Stimulated activated effector memory CD8-positive, alpha-beta T cell treated with anti-CD3 and anti-CD28 coated beads, Interleukin-12 subunit alpha, Interleukin-12 subunit beta, amount 100 ng/mL, for 72 hours (primary cell): ENCODE data around the gene RAB20.
"Not testable (repeated sequence)": the region's sequence is repeated elsewhere in the genome, so short reads cannot be mapped to it uniquely, and the experiment has no call there.

ENCODE experiments used
- ATAC-seq: fragments of 150-1000 bp; cut with Tn5 transposase; 2 replicates; pipeline ENCODE4 v1.10.0; 2021
- DNase-seq, 2 donors: peaks; one replicate each; pipeline ENCODE4 v3.0.0; 2021 to 2022; ENCODE audit warnings: low spot score in 2 of 2
- H3K27ac Mint-ChIP-seq: one replicate; pipeline ENCODE4 v1.8.0; 2022; ENCODE audit warnings: mild to moderate bottlenecking, mixed read lengths
- H3K36me3 Mint-ChIP-seq: one replicate; pipeline ENCODE4 v1.8.0; 2022; ENCODE audit warnings: mild to moderate bottlenecking, mixed read lengths
- H3K4me1 Mint-ChIP-seq: one replicate; pipeline ENCODE4 v1.8.0; 2022; ENCODE audit warnings: mixed read lengths
- H3K4me3 Mint-ChIP-seq: one replicate; pipeline ENCODE4 v1.8.0; 2022; ENCODE audit warnings: mild to moderate bottlenecking, mixed read lengths
- H3K9me3 Mint-ChIP-seq: one replicate; pipeline ENCODE4 v1.8.0; 2022; ENCODE audit warnings: mixed read lengths

The RAB20 gene

DNA sequence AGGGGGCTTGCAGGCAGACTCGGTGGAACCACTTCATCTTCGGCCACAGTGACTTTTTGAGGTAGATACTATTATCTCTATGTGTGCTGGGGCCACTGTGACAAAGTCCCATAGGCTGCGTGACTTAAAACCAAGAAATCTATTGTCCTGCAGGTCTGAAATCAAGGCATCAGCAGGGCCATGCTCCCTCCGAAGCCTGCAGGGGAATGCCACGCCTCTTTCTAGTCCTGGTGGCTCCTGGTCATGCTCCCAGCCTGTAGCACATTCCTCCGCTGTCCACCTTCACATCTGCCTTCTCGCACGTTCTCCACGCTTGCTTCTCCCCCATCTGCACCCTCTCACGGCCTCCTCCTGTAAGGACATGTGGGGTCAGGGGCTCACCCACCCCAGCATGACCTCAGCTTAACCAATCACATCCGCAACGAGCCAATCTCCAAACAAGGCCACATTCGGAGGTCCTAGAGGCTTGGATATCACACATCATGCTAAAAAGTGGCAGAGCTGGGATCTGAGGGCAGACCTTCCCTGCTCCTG, 21.0 kb upstream of the RAB20 start:
- Mint-ChIP-seq H3K36me3 (no peaks in the 10 kb centered on the region), H3K9me3 (no peaks in the 10 kb centered on the region), H3K4me1 (no peaks in the 10 kb centered on the region), H3K4me3 (no peak overlapping the region), H3K27ac (peak overlapping the region; percentile 27)
- ATAC-seq (no peak), DNase-seq (no peak)

- no peaks in the 10 kb centered on the region for H3K36me3 Mint-ChIP-seq
- ATAC-seq, result no peak
- H3K4me1 Mint-ChIP-seq, result no peaks in the 10 kb centered on the region
- H3K27ac Mint-ChIP-seq, result no peak overlapping the region
- H3K9me3 Mint-ChIP-seq, result no peaks in the 10 kb centered on the region
- H3K4me3 Mint-ChIP-seq, result no peak overlapping the region
- DNase-seq, result no peak
Measured at GRCh38 chr13:110581506-110582185, 20.1 kb upstream of the RAB20 start.

- no peaks in the 10 kb centered on the region for H3K36me3 Mint-ChIP-seq
- H3K27ac Mint-ChIP-seq, result no peak overlapping the region
- DNase-seq (no peak), ATAC-seq (no peak)
- no peaks in the 10 kb centered on the region for H3K9me3 Mint-ChIP-seq
- H3K4me3 Mint-ChIP-seq, result no peak overlapping the region
- H3K4me1 Mint-ChIP-seq, result peaks cover 5% of the 10 kb centered on the region
Measured at GRCh38 chr13:110580800-110581199, 19.3 kb upstream of the RAB20 start.

GRCh38 chr13:110578363-110578762, 16.8 kb upstream of the RAB20 start:
- Mint-ChIP-seq H3K4me3 (no peak overlapping the region), H3K36me3 (no peaks in the 10 kb centered on the region), H3K27ac (no peak overlapping the region), H3K4me1 (peaks cover 20% of the 10 kb centered on the region), H3K9me3 (no peaks in the 10 kb centered on the region)
- ATAC-seq (no peak), DNase-seq (no peak)

DNA sequence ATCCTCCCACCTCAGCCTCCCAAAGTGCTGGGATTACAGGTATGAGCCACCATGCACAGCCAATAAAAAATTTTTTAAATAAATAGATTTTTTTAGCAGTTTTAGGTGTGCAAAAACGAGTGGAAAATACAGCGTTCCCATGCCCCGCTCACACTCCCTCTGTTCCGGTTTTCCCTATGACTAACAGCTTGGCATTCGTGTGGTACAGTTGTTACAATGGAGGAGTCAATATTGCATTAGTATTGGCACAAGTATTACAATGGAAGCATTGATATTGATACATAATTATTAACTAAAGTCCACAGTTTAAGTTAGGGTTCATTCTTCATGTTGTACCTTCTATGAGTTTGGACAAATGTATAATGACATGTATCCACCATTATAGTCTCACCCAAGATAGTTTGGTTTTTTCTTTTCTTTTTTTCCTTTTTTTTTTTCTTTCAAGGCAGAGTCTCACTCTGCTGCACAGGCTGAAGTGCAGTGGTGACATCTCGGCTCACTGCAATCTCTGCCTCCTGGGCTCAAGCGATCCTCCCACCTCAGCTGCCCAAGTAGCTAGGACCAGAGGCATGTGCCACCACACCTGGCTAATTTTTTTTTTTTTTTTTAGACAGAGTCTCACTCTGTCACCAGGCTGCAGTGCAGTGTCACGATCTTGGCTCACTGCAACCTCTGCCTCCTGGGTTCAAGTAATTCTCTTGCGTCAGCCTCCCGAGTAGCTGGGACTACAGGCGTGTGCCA, 15.4 kb upstream of the RAB20 start:
- no peaks in the 10 kb centered on the region for H3K36me3 Mint-ChIP-seq
- H3K4me1 Mint-ChIP-seq, result peaks cover 20% of the 10 kb centered on the region
- H3K27ac Mint-ChIP-seq, result no peak overlapping the region
- no peaks in the 10 kb centered on the region for H3K9me3 Mint-ChIP-seq
- ATAC-seq (no peak), DNase-seq (no peak)
- H3K4me3 Mint-ChIP-seq, result no peak overlapping the region

DNA sequence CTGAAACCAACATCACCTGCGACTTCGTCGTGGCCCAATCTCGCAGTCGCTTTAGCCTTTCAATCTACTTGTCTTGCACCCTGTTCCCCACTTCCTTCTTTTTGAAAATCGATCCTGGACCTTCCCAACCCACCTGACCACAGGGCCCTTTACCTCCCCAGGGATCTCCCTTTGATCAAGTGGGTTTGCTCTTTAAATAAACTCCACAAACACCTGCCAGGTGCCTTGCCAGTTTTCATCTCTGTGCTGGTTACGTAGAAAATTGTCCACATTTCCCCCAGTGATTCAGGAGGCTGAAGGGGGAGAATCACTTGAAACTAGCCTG, 14.5 kb upstream of the RAB20 start:
- H3K4me3 Mint-ChIP-seq, result peak overlapping the region; percentile 53
- DNase-seq (no peak), ATAC-seq (no peak)
- peaks cover 20% of the 10 kb centered on the region for H3K4me1 Mint-ChIP-seq
- no peaks in the 10 kb centered on the region for H3K9me3 Mint-ChIP-seq
- no peaks in the 10 kb centered on the region for H3K36me3 Mint-ChIP-seq
- H3K27ac Mint-ChIP-seq, result no peak overlapping the region

GRCh38 chr13:110575322-110576069, 14.0 kb upstream of the RAB20 start:
- ATAC-seq (peak; percentile 77), DNase-seq (peak in 1 of 2 donors; percentile 55)
- H3K4me3 Mint-ChIP-seq, result peak overlapping the region; percentile 53
- peaks cover 20% of the 10 kb centered on the region for H3K4me1 Mint-ChIP-seq
- H3K36me3 Mint-ChIP-seq, result no peaks in the 10 kb centered on the region
- peak overlapping the region; percentile 23 for H3K27ac Mint-ChIP-seq
- H3K9me3 Mint-ChIP-seq, result no peaks in the 10 kb centered on the region

DNA sequence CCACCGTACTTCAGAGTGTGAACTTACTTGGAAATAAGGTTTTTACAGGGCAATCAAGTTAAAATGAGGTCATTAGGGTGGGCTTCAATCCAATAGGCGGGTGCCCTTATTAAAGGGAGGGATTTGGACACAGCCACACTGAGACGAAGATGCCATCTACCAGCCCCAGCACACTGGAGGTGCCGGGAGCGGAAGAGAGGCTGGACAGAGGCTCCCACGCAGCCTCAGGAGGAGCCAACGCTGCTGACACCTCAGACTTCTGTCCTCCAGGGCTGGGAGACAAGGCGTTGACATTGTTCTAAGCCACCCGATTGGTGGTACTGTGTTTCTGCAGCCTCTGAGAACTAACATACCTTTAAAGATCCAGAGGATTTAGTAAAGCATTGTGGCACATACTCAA, 12.6 kb upstream of the RAB20 start:
- H3K4me3 Mint-ChIP-seq, result no peak overlapping the region
- no peaks in the 10 kb centered on the region for H3K9me3 Mint-ChIP-seq
- H3K36me3 Mint-ChIP-seq, result no peaks in the 10 kb centered on the region
- H3K4me1 Mint-ChIP-seq, result peaks cover 20% of the 10 kb centered on the region
- ATAC-seq, result no peak
- no peak overlapping the region for H3K27ac Mint-ChIP-seq
- no peak for DNase-seq

- no peak overlapping the region for H3K27ac Mint-ChIP-seq
- no peak for ATAC-seq
- no peaks in the 10 kb centered on the region for H3K9me3 Mint-ChIP-seq
- no peaks in the 10 kb centered on the region for H3K36me3 Mint-ChIP-seq
- no peak for DNase-seq
- H3K4me1 Mint-ChIP-seq, result peaks cover 20% of the 10 kb centered on the region
- no peak overlapping the region for H3K4me3 Mint-ChIP-seq
Measured at GRCh38 chr13:110572778-110573118, 11.2 kb upstream of the RAB20 start.

DNA sequence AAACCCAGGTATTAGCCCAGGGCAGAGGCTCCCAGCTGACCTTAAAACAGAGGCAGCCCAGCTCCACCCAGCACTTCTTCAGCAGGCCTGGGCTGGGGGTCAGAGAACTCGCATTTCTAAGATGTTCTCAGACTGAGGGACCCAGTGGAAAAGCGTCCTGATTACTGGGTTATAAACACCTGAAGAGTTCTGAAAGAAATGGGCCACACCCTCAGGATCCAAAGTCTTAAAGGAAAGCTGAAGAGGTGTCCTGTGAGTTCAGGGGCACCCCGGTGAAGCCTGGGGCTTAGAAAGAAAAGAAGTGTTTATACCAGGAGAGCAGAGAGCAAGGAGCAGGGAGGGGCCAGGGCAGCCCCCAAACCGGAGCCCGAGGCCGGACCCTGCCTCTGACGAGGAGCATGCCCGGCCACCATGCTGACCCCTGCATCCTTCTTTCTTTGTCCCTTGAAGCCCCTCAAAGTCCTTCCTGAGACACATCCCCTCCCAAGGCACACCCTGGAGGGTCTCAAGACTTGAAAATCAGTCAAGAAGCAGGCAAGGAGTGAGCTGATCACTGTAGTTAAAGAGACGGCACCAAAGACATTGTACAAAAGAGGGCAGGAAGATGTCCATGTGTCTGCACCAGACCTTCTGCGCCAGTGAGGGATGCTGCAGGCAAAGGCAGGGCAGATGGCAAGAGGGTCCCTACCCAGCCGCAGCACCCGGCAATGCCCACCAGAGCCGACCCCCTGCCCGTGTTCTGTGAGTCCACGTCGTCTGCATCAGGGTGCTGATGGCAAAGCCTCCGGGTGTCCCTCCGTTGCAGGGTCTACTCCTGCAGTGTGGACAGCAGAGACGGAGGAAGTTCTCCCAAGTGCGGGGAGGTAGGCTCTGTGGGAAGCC, 10.6 kb upstream of the RAB20 start:
- ATAC-seq (no peak), DNase-seq (no peak)
- peaks cover 20% of the 10 kb centered on the region for H3K4me1 Mint-ChIP-seq
- no peak overlapping the region for H3K27ac Mint-ChIP-seq
- H3K4me3 Mint-ChIP-seq, result no peak overlapping the region
- no peaks in the 10 kb centered on the region for H3K9me3 Mint-ChIP-seq
- no peaks in the 10 kb centered on the region for H3K36me3 Mint-ChIP-seq

DNA sequence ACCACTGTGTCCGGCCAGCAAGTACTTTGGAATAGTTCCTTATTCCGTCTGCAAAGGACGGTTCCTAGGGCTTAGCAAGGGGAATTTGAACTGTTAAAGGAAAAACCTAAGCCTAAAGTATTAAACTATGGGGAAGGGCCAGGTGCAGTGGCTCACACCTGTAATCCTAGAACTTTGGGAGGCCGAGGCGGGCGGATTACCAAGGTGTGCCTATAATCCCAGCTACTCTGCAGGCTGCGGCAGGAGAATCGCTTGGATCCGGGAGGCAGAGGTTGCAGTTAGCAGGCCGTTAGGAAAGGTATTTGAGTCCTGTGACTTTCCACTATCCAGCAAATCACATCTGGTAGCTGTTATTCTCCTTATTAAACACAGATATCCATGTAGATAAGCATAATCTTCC, 9.4 kb upstream of the RAB20 start:
- DNase-seq (no peak), ATAC-seq (no peak)
- Mint-ChIP-seq H3K4me1 (peaks cover 15% of the 10 kb centered on the region), H3K27ac (no peak overlapping the region), H3K4me3 (no peak overlapping the region), H3K9me3 (no peaks in the 10 kb centered on the region), H3K36me3 (no peaks in the 10 kb centered on the region)

DNA sequence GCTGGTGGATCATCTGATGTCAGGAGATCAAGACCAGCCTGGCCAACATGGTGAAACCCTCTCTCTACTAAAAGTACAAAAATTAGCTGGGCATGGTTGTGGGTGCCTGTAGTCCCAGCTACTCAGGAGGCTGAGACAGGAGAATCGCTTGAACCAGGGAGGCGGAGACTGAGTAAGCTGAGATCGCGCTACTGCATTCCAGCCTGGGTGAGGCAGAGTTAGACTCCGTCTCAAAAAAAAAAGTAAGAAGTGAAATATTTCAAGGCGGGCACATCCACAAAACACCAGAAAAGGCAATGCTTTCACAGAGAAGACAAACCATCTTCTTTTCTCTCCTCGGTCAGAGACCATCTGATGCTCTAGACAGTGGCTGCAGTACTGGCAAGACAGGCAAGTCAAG, 8.4 kb upstream of the RAB20 start:
- ATAC-seq, DNase-seq, H3K4me1 Mint-ChIP-seq: not testable (repeated sequence)

GRCh38 chr13:110568612-110569011, 7.1 kb upstream of the RAB20 start:
- Mint-ChIP-seq H3K9me3 (no peaks in the 10 kb centered on the region), H3K27ac (no peak overlapping the region), H3K4me3 (no peak overlapping the region), H3K36me3 (no peaks in the 10 kb centered on the region), H3K4me1 (no peaks in the 10 kb centered on the region)
- no peak for ATAC-seq
- no peak for DNase-seq

More for the DNA sequence above, 8.4 kb upstream of the RAB20 start:
- H3K36me3 Mint-ChIP-seq, H3K27ac Mint-ChIP-seq, H3K4me3 Mint-ChIP-seq, H3K9me3 Mint-ChIP-seq: not testable (repeated sequence)

GRCh38 chr13:110566171-110566570, 4.6 kb upstream of the RAB20 start:
- H3K4me1 Mint-ChIP-seq, result peaks cover 6% of the 10 kb centered on the region
- H3K4me3 Mint-ChIP-seq, result no peak overlapping the region
- no peaks in the 10 kb centered on the region for H3K36me3 Mint-ChIP-seq
- no peak overlapping the region for H3K27ac Mint-ChIP-seq
- ATAC-seq (no peak), DNase-seq (no peak)
- H3K9me3 Mint-ChIP-seq, result no peaks in the 10 kb centered on the region

GRCh38 chr13:110565296-110565695, 3.8 kb upstream of the RAB20 start:
- no peak overlapping the region for H3K4me3 Mint-ChIP-seq
- no peak overlapping the region for H3K27ac Mint-ChIP-seq
- DNase-seq (no peak), ATAC-seq (no peak)
- no peaks in the 10 kb centered on the region for H3K36me3 Mint-ChIP-seq
- peaks cover 15% of the 10 kb centered on the region for H3K4me1 Mint-ChIP-seq
- H3K9me3 Mint-ChIP-seq, result no peaks in the 10 kb centered on the region
